ENCODE results near the gene FSTL3. TPM values are rescaled to one million over a fixed set of nuclear protein-coding genes. Genes with fewer than 3 reads are reported as not detected.

FSTL3 gene
- total and polyA plus RNA-seq, 2 of the 8 experiments (the other 6 are each of a cell fraction or from before 2014, with no cell fraction given), result 8.1 to 11.8 TPM

Other genes with a start within 250 kb of the FSTL3 start
- 3.5 and 4.4 TPM in 2 replicates for gene SHC2, start 215.4 kb upstream of the FSTL3 start, total RNA-seq (2021; fragmentation: NEBNext Ultra II Directional; extraction: Animal tissue kit (Norgen Biotek cat#: 25700))
- gene SHC2, start 215.4 kb upstream of the FSTL3 start, polyA plus RNA-seq (2011; rRNA removed), result 7.3 and 11.3 TPM in 2 replicates
- 3.0 and 3.1 TPM in 2 replicates for gene MADCAM1, start 179.9 kb upstream of the FSTL3 start, total RNA-seq (2021; fragmentation: NEBNext Ultra II Directional; extraction: Animal tissue kit (Norgen Biotek cat#: 25700))
- gene MADCAM1, start 179.9 kb upstream of the FSTL3 start, polyA plus RNA-seq (2011; rRNA removed), result 2.3 and 5.3 TPM in 2 replicates
- 9.1 and 10.2 TPM in 2 replicates for gene TPGS1, start 168.9 kb upstream of the FSTL3 start, total RNA-seq (2021; fragmentation: NEBNext Ultra II Directional; extraction: Animal tissue kit (Norgen Biotek cat#: 25700))
- gene TPGS1, start 168.9 kb upstream of the FSTL3 start, polyA plus RNA-seq (2011; rRNA removed), result 10.6 and 11.8 TPM in 2 replicates
- 129 and 133 TPM in 2 replicates for gene CDC34, start 144.6 kb upstream of the FSTL3 start, total RNA-seq (2021; fragmentation: NEBNext Ultra II Directional; extraction: Animal tissue kit (Norgen Biotek cat#: 25700))
- 95.9 and 152 TPM in 2 replicates for gene CDC34, start 144.6 kb upstream of the FSTL3 start, polyA plus RNA-seq (2011; rRNA removed)
- 0.32 and 0.59 TPM in 2 replicates for gene GZMM, start 132.3 kb upstream of the FSTL3 start, total RNA-seq (2021; fragmentation: NEBNext Ultra II Directional; extraction: Animal tissue kit (Norgen Biotek cat#: 25700))
- gene GZMM, start 132.3 kb upstream of the FSTL3 start, polyA plus RNA-seq (2011; rRNA removed), result 0.09 and 0.19 TPM in 2 replicates
- gene BSG, start 103.8 kb upstream of the FSTL3 start, total RNA-seq (2021; fragmentation: NEBNext Ultra II Directional; extraction: Animal tissue kit (Norgen Biotek cat#: 25700)), result 726 and 743 TPM in 2 replicates
- gene BSG, start 103.8 kb upstream of the FSTL3 start, polyA plus RNA-seq (2011; rRNA removed), result 1,055 and 1,381 TPM in 2 replicates
- 3.6 and 4.0 TPM in 2 replicates for gene HCN2, start 86.5 kb upstream of the FSTL3 start, total RNA-seq (2021; fragmentation: NEBNext Ultra II Directional; extraction: Animal tissue kit (Norgen Biotek cat#: 25700))
- gene HCN2, start 86.5 kb upstream of the FSTL3 start, polyA plus RNA-seq (2011; rRNA removed), result 1.0 and 1.9 TPM in 2 replicates
- 110 and 111 TPM in 2 replicates for gene POLRMT, start 42.9 kb upstream of the FSTL3 start, total RNA-seq (2021; fragmentation: NEBNext Ultra II Directional; extraction: Animal tissue kit (Norgen Biotek cat#: 25700))
- 93.0 and 119 TPM in 2 replicates for gene POLRMT, start 42.9 kb upstream of the FSTL3 start, polyA plus RNA-seq (2011; rRNA removed)
- 1.7 and 1.9 TPM in 2 replicates for gene FGF22, start 36.5 kb upstream of the FSTL3 start, total RNA-seq (2021; fragmentation: NEBNext Ultra II Directional; extraction: Animal tissue kit (Norgen Biotek cat#: 25700))
- gene FGF22, start 36.5 kb upstream of the FSTL3 start, polyA plus RNA-seq (2011; rRNA removed), result 0.44 and 0.99 TPM in 2 replicates
- gene RNF126, start 13.2 kb upstream of the FSTL3 start, total RNA-seq (2021; fragmentation: NEBNext Ultra II Directional; extraction: Animal tissue kit (Norgen Biotek cat#: 25700)), result 64.7 and 68.0 TPM in 2 replicates
- 21.8 and 56.5 TPM in 2 replicates for gene RNF126, start 13.2 kb upstream of the FSTL3 start, polyA plus RNA-seq (2011; rRNA removed)
- not detected in 2 replicates for gene PRSS57, start 19.1 kb downstream of the FSTL3 start, total RNA-seq (2021; fragmentation: NEBNext Ultra II Directional; extraction: Animal tissue kit (Norgen Biotek cat#: 25700))
- 0.09 TPM in 1 of 2 replicates, not detected in the other for gene PRSS57, start 19.1 kb downstream of the FSTL3 start, polyA plus RNA-seq (2011; rRNA removed)
- gene PALM, start 32.5 kb downstream of the FSTL3 start, total RNA-seq (2021; fragmentation: NEBNext Ultra II Directional; extraction: Animal tissue kit (Norgen Biotek cat#: 25700)), result 16.5 TPM in 2 replicates
- gene PALM, start 32.5 kb downstream of the FSTL3 start, polyA plus RNA-seq (2011; rRNA removed), result 5.7 and 13.0 TPM in 2 replicates
- gene MISP, start 74.7 kb downstream of the FSTL3 start, total RNA-seq (2021; fragmentation: NEBNext Ultra II Directional; extraction: Animal tissue kit (Norgen Biotek cat#: 25700)), result 0.43 and 0.54 TPM in 2 replicates
- gene MISP, start 74.7 kb downstream of the FSTL3 start, polyA plus RNA-seq (2011; rRNA removed), result 0.45 and 0.52 TPM in 2 replicates
- gene PTBP1, start 121.1 kb downstream of the FSTL3 start, total RNA-seq (2021; fragmentation: NEBNext Ultra II Directional; extraction: Animal tissue kit (Norgen Biotek cat#: 25700)), result 873 and 888 TPM in 2 replicates
- gene PTBP1, start 121.1 kb downstream of the FSTL3 start, polyA plus RNA-seq (2011; rRNA removed), result 528 and 645 TPM in 2 replicates
- 66.2 and 71.7 TPM in 2 replicates for gene PLPPR3, start 145.6 kb downstream of the FSTL3 start, total RNA-seq (2021; fragmentation: NEBNext Ultra II Directional; extraction: Animal tissue kit (Norgen Biotek cat#: 25700))
- 76.4 and 109 TPM in 2 replicates for gene PLPPR3, start 145.6 kb downstream of the FSTL3 start, polyA plus RNA-seq (2011; rRNA removed)
- 0.80 and 1.7 TPM in 2 replicates for gene AZU1, start 151.4 kb downstream of the FSTL3 start, total RNA-seq (2021; fragmentation: NEBNext Ultra II Directional; extraction: Animal tissue kit (Norgen Biotek cat#: 25700))
- 1.3 and 2.7 TPM in 2 replicates for gene AZU1, start 151.4 kb downstream of the FSTL3 start, polyA plus RNA-seq (2011; rRNA removed)
- 0.39 and 0.42 TPM in 2 replicates for gene PRTN3, start 164.6 kb downstream of the FSTL3 start, total RNA-seq (2021; fragmentation: NEBNext Ultra II Directional; extraction: Animal tissue kit (Norgen Biotek cat#: 25700))
- 2.1 and 3.1 TPM in 2 replicates for gene PRTN3, start 164.6 kb downstream of the FSTL3 start, polyA plus RNA-seq (2011; rRNA removed)
- gene ELANE, start 175.9 kb downstream of the FSTL3 start, total RNA-seq (2021; fragmentation: NEBNext Ultra II Directional; extraction: Animal tissue kit (Norgen Biotek cat#: 25700)), result not detected in 2 replicates
- gene ELANE, start 175.9 kb downstream of the FSTL3 start, polyA plus RNA-seq (2011; rRNA removed), result not detected in 2 replicates
- 1.7 TPM in 2 replicates for gene CFD, start 183.3 kb downstream of the FSTL3 start, total RNA-seq (2021; fragmentation: NEBNext Ultra II Directional; extraction: Animal tissue kit (Norgen Biotek cat#: 25700))
- 2.8 and 4.6 TPM in 2 replicates for gene CFD, start 183.3 kb downstream of the FSTL3 start, polyA plus RNA-seq (2011; rRNA removed)
- 51.0 and 55.9 TPM in 2 replicates for gene MED16, start 216.8 kb downstream of the FSTL3 start, total RNA-seq (2021; fragmentation: NEBNext Ultra II Directional; extraction: Animal tissue kit (Norgen Biotek cat#: 25700))
- 67.2 and 134 TPM in 2 replicates for gene MED16, start 216.8 kb downstream of the FSTL3 start, polyA plus RNA-seq (2011; rRNA removed)
- not detected in 2 replicates for gene RNU6-9, start 217.1 kb downstream of the FSTL3 start, total RNA-seq (2021; fragmentation: NEBNext Ultra II Directional; extraction: Animal tissue kit (Norgen Biotek cat#: 25700))
- gene RNU6-9, start 217.1 kb downstream of the FSTL3 start, polyA plus RNA-seq (2011; rRNA removed), result not detected in 2 replicates
- 76.1 and 76.8 TPM in 2 replicates for gene R3HDM4, start 236.8 kb downstream of the FSTL3 start, total RNA-seq (2021; fragmentation: NEBNext Ultra II Directional; extraction: Animal tissue kit (Norgen Biotek cat#: 25700))
- gene R3HDM4, start 236.8 kb downstream of the FSTL3 start, polyA plus RNA-seq (2011; rRNA removed), result 102 and 151 TPM in 2 replicates
- 2.3 and 2.6 TPM in 2 replicates for gene KISS1R, start 240.9 kb downstream of the FSTL3 start, total RNA-seq (2021; fragmentation: NEBNext Ultra II Directional; extraction: Animal tissue kit (Norgen Biotek cat#: 25700))
- 2.7 and 5.1 TPM in 2 replicates for gene KISS1R, start 240.9 kb downstream of the FSTL3 start, polyA plus RNA-seq (2011; rRNA removed)
- 77.4 and 78.4 TPM in 2 replicates for gene ARID3A, start 249.6 kb downstream of the FSTL3 start, total RNA-seq (2021; fragmentation: NEBNext Ultra II Directional; extraction: Animal tissue kit (Norgen Biotek cat#: 25700))
- gene ARID3A, start 249.6 kb downstream of the FSTL3 start, polyA plus RNA-seq (2011; rRNA removed), result 40.5 and 59.3 TPM in 2 replicates